Midbrain (tissue), 1 donor: Measurements from ENCODE around the gene FAM83F.
"Not testable (repeated sequence)": the region's sequence is repeated elsewhere in the genome, so short reads cannot be mapped to it uniquely, and the experiment has no call there.

ENCODE experiments used
- DNase-seq: peaks from one replicate; lab custom pipeline; 2025; lab: John Stamatoyannopoulos, UW

FAM83F gene

GRCh38 chr22:39992894-39993293, 1.9 kb upstream of the FAM83F start:
- DNase-seq: not testable (repeated sequence)

- no peak for DNase-seq
Observed at GRCh38 chr22:39994041-39994565, 651 bp upstream of the FAM83F start.

- no peak for DNase-seq
Observed at GRCh38 chr22:39995393-39996252, 869 bp downstream of the FAM83F start.

GRCh38 chr22:39996732-39997131, 2.0 kb downstream of the FAM83F start:
- DNase-seq: no peak

- no peak for DNase-seq
Observed at GRCh38 chr22:39997421-39997820, 2.7 kb downstream of the FAM83F start.

- no peak for DNase-seq
Observed at GRCh38 chr22:39997939-39998726, 3.4 kb downstream of the FAM83F start.

GRCh38 chr22:39999144-39999757, 4.5 kb downstream of the FAM83F start:
- no peak for DNase-seq

GRCh38 chr22:40000171-40000570, 5.4 kb downstream of the FAM83F start:
- no peak for DNase-seq

GRCh38 chr22:40001106-40001505, 6.4 kb downstream of the FAM83F start:
- DNase-seq: no peak

- DNase-seq: no peak
Observed at GRCh38 chr22:40001800-40002577, 7.2 kb downstream of the FAM83F start.

GRCh38 chr22:40002935-40003715, 8.4 kb downstream of the FAM83F start:
- DNase-seq: no peak

- DNase-seq: no peak
Observed at GRCh38 chr22:40004836-40005235, 10.1 kb downstream of the FAM83F start.

- no peak for DNase-seq
Observed at GRCh38 chr22:40006641-40007040, 11.9 kb downstream of the FAM83F start.

GRCh38 chr22:40007853-40008710, 13.3 kb downstream of the FAM83F start:
- no peak for DNase-seq

- no peak for DNase-seq
Observed at GRCh38 chr22:40008726-40009291, 14.1 kb downstream of the FAM83F start.

- DNase-seq: no peak
Observed at GRCh38 chr22:40009292-40009774, 14.6 kb downstream of the FAM83F start.

- DNase-seq: no peak
Observed at GRCh38 chr22:40009951-40010671, 15.4 kb downstream of the FAM83F start.

- no peak for DNase-seq
Observed at GRCh38 chr22:40010746-40011145, 16.0 kb downstream of the FAM83F start.
